Measurements from ENCODE around the gene CDH15. TPM values are rescaled to one million over a fixed set of nuclear protein-coding genes. Genes with fewer than 3 reads are reported as not detected.

CDH15 gene
- total RNA-seq, 1 donor from 2014 or later, result 0.18 TPM

- Histone ChIP-seq H3K79me2 (ENCODE audit: insufficient read depth, low read length) (no peaks in the 10 kb centered on the region), H4K20me1 (ENCODE audit: insufficient read depth, low read length) (no peaks in the 10 kb centered on the region), H3K27ac (ENCODE audit: low read depth, low read length) (no peak overlapping the region), H3K4me3 (ENCODE audit: insufficient read depth, low read depth, low read length) (no peak overlapping the region), H3K4me1 (ENCODE audit: insufficient read depth, low read length) (no peaks in the 10 kb centered on the region), H3K4me2 (ENCODE audit: low read length) (no peak overlapping the region), H3K9ac (ENCODE audit: low read length) (no peak overlapping the region), H3K9me3 (ENCODE audit: insufficient read depth, low read depth, low read length) (peaks cover 4% of the 10 kb centered on the region), H2AFZ (ENCODE audit: low read depth, low read length) (no peak overlapping the region), H3K27me3 (ENCODE audit: insufficient read depth, low read length) (no peaks in the 10 kb centered on the region), H3K36me3 (ENCODE audit: insufficient read depth, low read length) (peaks cover 3% of the 10 kb centered on the region)
- no peak overlapping the region for H3K4me3 Mint-ChIP-seq (ENCODE audit: unreplicated experiment)
- peaks cover 13% of the 10 kb centered on the region for H3K4me1 Mint-ChIP-seq (ENCODE audit: low read depth, unreplicated experiment)
- DNase-seq (ENCODE audit: low read depth) (no peak), FAIRE-seq (no peak)
- TF ChIP-seq EZH2 (IDR thresholded peaks at IDR 0.05; ENCODE audit: insufficient read depth, low read length) (no peak), CTCF (IDR thresholded peaks at IDR 0.05; ENCODE audit: insufficient read depth, low read depth, low read length) (no peak)
- peaks cover 11% of the 10 kb centered on the region for H3K9me3 Mint-ChIP-seq (ENCODE audit: unreplicated experiment)
- peaks cover 16% of the 10 kb centered on the region for H3K36me3 Mint-ChIP-seq (ENCODE audit: low read depth, unreplicated experiment)
- H3K27ac Mint-ChIP-seq (ENCODE audit: unreplicated experiment), result peak overlapping the region; percentile 88
- H3K27me3 Mint-ChIP-seq (ENCODE audit: low read depth, unreplicated experiment), result no peaks in the 10 kb centered on the region
Observed at GRCh38 chr16:89152831-89153700, 18.5 kb upstream of the CDH15 start.

- no peak for FAIRE-seq
- H3K4me1 ChIP-seq (ENCODE audit: insufficient read depth, low read length), result no peaks in the 10 kb centered on the region
Observed at GRCh38 chr16:89153848-89154271, 17.7 kb upstream of the CDH15 start.

More at GRCh38 chr16:89153848-89154271, 17.7 kb upstream of the CDH15 start:
- Histone ChIP-seq H3K36me3 (ENCODE audit: insufficient read depth, low read length) (peaks cover 3% of the 10 kb centered on the region), H3K79me2 (ENCODE audit: insufficient read depth, low read length) (no peaks in the 10 kb centered on the region), H3K4me2 (ENCODE audit: low read length) (no peak overlapping the region), H3K27me3 (ENCODE audit: insufficient read depth, low read length) (no peaks in the 10 kb centered on the region), H3K9me3 (ENCODE audit: insufficient read depth, low read depth, low read length) (peaks cover 9% of the 10 kb centered on the region), H3K27ac (ENCODE audit: low read depth, low read length) (no peak overlapping the region), H4K20me1 (ENCODE audit: insufficient read depth, low read length) (no peaks in the 10 kb centered on the region), H2AFZ (ENCODE audit: low read depth, low read length) (no peak overlapping the region), H3K9ac (ENCODE audit: low read length) (no peak overlapping the region), H3K4me3 (ENCODE audit: insufficient read depth, low read depth, low read length) (no peak overlapping the region)
- peaks cover 13% of the 10 kb centered on the region for H3K4me1 Mint-ChIP-seq (ENCODE audit: low read depth, unreplicated experiment)
- H3K27ac Mint-ChIP-seq (ENCODE audit: unreplicated experiment), result no peak overlapping the region
- no peak for TF ChIP-seq CTCF (IDR thresholded peaks at IDR 0.05; ENCODE audit: insufficient read depth, low read depth, low read length)
- no peak for TF ChIP-seq EZH2 (IDR thresholded peaks at IDR 0.05; ENCODE audit: insufficient read depth, low read length)
- H3K36me3 Mint-ChIP-seq (ENCODE audit: low read depth, unreplicated experiment), result peaks cover 13% of the 10 kb centered on the region
- H3K4me3 Mint-ChIP-seq (ENCODE audit: unreplicated experiment), result no peak overlapping the region
- no peaks in the 10 kb centered on the region for H3K27me3 Mint-ChIP-seq (ENCODE audit: low read depth, unreplicated experiment)
- DNase-seq (ENCODE audit: low read depth), result no peak
- H3K9me3 Mint-ChIP-seq (ENCODE audit: unreplicated experiment), result peaks cover 8% of the 10 kb centered on the region

All from astrocyte (in vitro differentiated cells and primary cell).